Sigmoid colon (tissue), 7 donors: Measurements from ENCODE around the gene IL2RA. TPM values are rescaled to one million over a fixed set of nuclear protein-coding genes. Genes with fewer than 3 reads are reported as not detected.
"Not testable (repeated sequence)": the region's sequence is repeated elsewhere in the genome, so short reads cannot be mapped to it uniquely, and the experiment has no call there.

ENCODE experiments used
- DNase-seq: peaks from one replicate; pipeline ENCODE4 v3.0.0-alpha.2; 2019
- H3K27ac ChIP-seq, 4 donors: fragments of 200-600 bp; sonication (generic); one replicate each; pipeline ENCODE4 v1.5.1; 2016 to 2019; ENCODE audit warnings: mild to moderate bottlenecking in 1 of 4
- H3K27me3 ChIP-seq, 3 donors: fragments of 200-600 bp; sonication (generic); one replicate each; pipeline ENCODE4 v1.5.1; 2019; ENCODE audit warnings: mild to moderate bottlenecking in 1 of 3
- H3K36me3 ChIP-seq, 4 donors: fragments of 200-600 bp; sonication (generic); one replicate each; pipeline ENCODE4 v1.5.1; 2016 to 2019
- H3K4me1 ChIP-seq, 4 donors: fragments of 200-600 bp; sonication (generic); one replicate each; pipeline ENCODE4 v1.5.1; 2017 to 2019
- H3K4me3 ChIP-seq, 4 donors: fragments of 200-600 bp; sonication (generic); one replicate each; pipeline ENCODE4 v1.5.1; 2017 to 2019; ENCODE audit warnings: mild to moderate bottlenecking in 2 of 4, moderate library complexity in 1 of 4
- H3K9me3 ChIP-seq, 4 donors: fragments of 200-600 bp in 3 of 4; sonication (generic) in 3 of 4; one replicate each; pipeline versions ENCODE4 v1.5.1 to v1.6.1; 2013 to 2019
- CTCF ChIP-seq, 4 experiments: fragments of 450-650 bp in 3 of 4; fragments of 200-600 bp in 1 of 4; IDR thresholded peaks; one replicate each; pipeline ENCODE4 v1.5.1; 2016 to 2019; ENCODE audit warnings: antibody characterized with exemption in 4 of 4, mild to moderate bottlenecking in 3 of 4, moderate library complexity in 2 of 4
- EP300 ChIP-seq, 4 donors: sonication (generic); formaldehyde crosslinking; IDR thresholded peaks; one replicate each; pipeline ENCODE4 v1.6.1; 2017; ENCODE audit warnings: antibody characterized with exemption in 4 of 4
- POLR2A ChIP-seq, 2 donors: fragments of 450-650 bp; IDR thresholded peaks; one replicate each; pipeline ENCODE4 v1.6.1; 2016; ENCODE audit warnings: antibody characterized with exemption in 2 of 2, mild to moderate bottlenecking in 2 of 2, moderate library complexity in 2 of 2
- POLR2AphosphoS5 ChIP-seq, 4 donors: sonication (generic); formaldehyde crosslinking; IDR thresholded peaks; one replicate each; pipeline ENCODE4 v1.6.1; 2017; ENCODE audit warnings: antibody characterized with exemption in 4 of 4
- WGBS, 2 donors: extraction: QIAGEN DNeasy Blood & Tissue Kit; methylation state at CpG; one replicate each; pipeline ENCODE4 v1.1.7; 2013; 5-methylcytosine and 5-hydroxymethylcytosine counted together
- intact Hi-C: fragments of 100-400 bp; cut with DNase I; formaldehyde crosslinking; loops from one replicate; pipeline ENCODE4 v1.15.1; 2023
- polyA plus RNA-seq, 3 donors: library from polyadenylated mRNA; stranded (reverse); fragments of 200-250 nt; gene quantifications; one replicate each; pipeline ENCODE4 v1.2.3, GENCODE V29; 2013
- small RNA-seq, 3 donors: library from RNA; depleted of rRNA; stranded (forward); fragments of <200 nt; gene quantifications; one replicate each; pipeline ENCODE3, GENCODE V24; 2016
- total RNA-seq, 4 donors: library from RNA; depleted of rRNA; stranded (reverse); fragments of >200 nt; gene quantifications; one replicate each; pipeline ENCODE4 v1.1.0, GENCODE V29; 2016
- donor health status: healthy with polysubstance abuse.
- donor health status: Bipolar disorder and iron deficiency.
- donor health status: healthy.

The IL2RA gene
- total and polyA plus RNA-seq, 7 donors: 0.60 to 14.0 (median 4.7) TPM; not detected in 1

- 90 to 92% methylated on average over 10 of the region's 10 CpGs for WGBS, 2 donors
These were observed 98.6 kb downstream of the IL2RA start for GRCh38 chr10:5963591-5963990.

GRCh38 chr10:5963071-5963470 is 99.1 kb downstream of the IL2RA start:
- Histone ChIP-seq H3K9me3 (no peaks in the 10 kb centered on the region), H3K27me3 (no peaks in the 10 kb centered on the region), H3K4me1 (no peaks in the 10 kb centered on the region), H3K36me3 (peaks cover 0 to 10% (median 0%) of the 10 kb centered on the region in 4 donors), H3K27ac (no peak overlapping the region), H3K4me3 (no peak overlapping the region)
- intact Hi-C loops: no loop called here
- DNase-seq: peak; percentile 43
- no peak for TF ChIP-seq EP300 (IDR thresholded peaks at IDR 0.05)
- WGBS, 2 donors: 95% methylated on average over 7 of the region's 7 CpGs

More at GRCh38 chr10:5963591-5963990, 98.6 kb downstream of the IL2RA start:
- H3K36me3 ChIP-seq: peaks cover 0 to 10% (median 0%) of the 10 kb centered on the region in 4 donors
- intact Hi-C loops: no loop called here
- no peaks in the 10 kb centered on the region for H3K9me3 ChIP-seq
- H3K27ac ChIP-seq: no peak overlapping the region
- no peaks in the 10 kb centered on the region for H3K4me1 ChIP-seq
- H3K4me3 ChIP-seq: no peak overlapping the region
- TF ChIP-seq POLR2AphosphoS5 (IDR thresholded peaks at IDR 0.05): no peak
- no peak for TF ChIP-seq EP300 (IDR thresholded peaks at IDR 0.05)
- no peak for TF ChIP-seq POLR2A (IDR thresholded peaks at IDR 0.05)
- TF ChIP-seq CTCF (IDR thresholded peaks at IDR 0.05): no peak
- no peaks in the 10 kb centered on the region for H3K27me3 ChIP-seq
- DNase-seq: peak; percentile 29

DNA sequence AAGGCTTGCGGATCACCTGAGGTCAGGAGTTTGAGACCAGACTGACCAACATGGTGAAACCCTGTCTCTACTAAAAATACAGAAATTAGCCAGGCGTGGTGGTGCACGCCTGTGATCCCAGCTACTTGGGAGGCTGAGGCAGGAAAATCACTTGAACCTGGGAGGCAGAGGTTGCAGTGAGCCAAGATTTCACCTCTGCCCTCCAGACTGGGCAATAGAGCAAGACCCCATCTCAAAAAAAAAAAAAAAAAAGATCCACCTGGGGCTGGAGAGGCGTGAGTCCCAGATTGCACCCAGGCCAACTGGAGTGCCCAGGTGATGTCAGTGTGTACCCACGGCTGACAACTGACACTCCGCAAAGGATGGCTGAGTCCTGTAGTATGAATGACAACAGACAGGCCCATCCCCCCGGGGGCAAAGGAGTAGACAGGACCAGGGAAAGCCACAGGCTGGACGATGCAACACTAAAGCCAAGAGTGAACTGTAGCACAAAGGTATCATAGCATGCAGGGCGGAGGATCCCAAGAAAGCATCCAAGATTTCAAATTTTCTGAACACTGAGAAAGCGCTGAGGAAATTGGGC is 99.7 kb downstream of the IL2RA start:
- WGBS, 2 donors: 95 to 98% methylated on average over 10 of the region's 10 CpGs
- H3K27ac ChIP-seq, intact Hi-C loops, H3K4me3 ChIP-seq, H3K36me3 ChIP-seq, H3K9me3 ChIP-seq, H3K4me1 ChIP-seq, H3K27me3 ChIP-seq: not testable (repeated sequence)
- peak; percentile 11 for DNase-seq

DNA sequence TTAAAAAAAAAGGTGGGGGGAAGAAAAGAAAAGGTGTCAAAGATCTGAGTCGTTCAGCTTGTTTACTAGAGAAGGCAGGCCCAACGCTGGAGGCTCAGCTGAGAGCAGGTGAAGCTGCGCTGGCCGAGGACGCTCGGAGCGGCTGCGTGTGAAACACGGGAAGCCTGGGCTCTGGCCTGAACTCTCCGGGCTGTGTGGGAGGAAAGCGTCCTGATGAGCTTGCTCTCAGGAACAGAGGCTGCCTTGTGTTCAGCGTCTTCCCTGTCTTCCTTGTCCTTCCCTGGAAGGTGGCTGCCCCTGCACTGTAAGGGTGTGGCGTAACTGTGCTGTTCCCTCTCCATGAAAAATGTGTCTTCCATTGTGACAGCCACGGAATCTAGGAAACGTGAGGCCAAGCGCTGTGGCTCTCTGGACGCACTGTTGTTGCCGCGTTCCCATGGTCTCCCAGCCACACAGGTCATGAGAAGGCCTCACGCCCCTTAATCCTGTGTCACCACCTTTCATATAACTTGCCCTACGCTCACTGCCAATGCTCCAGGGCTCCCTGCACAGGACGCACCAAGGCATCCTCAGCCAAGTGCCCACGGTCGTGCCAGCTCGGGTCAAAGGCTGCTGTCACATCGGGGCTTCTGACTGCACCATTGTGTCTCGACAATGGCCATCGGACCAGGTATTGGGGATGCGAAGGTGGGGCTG is 100.6 kb downstream of the IL2RA start:
- intact Hi-C loops: no loop called here
- Histone ChIP-seq H3K27me3 (no peaks in the 10 kb centered on the region), H3K9me3 (no peaks in the 10 kb centered on the region), H3K36me3 (peaks cover 0 to 10% (median 0%) of the 10 kb centered on the region in 4 donors), H3K4me1 (no peaks in the 10 kb centered on the region), H3K27ac (no peak overlapping the region), H3K4me3 (no peak overlapping the region)
- peak; percentile 48 for DNase-seq
- WGBS, 2 donors: 94 to 95% methylated on average over 29 of the region's 29 CpGs
- TF ChIP-seq EP300 (IDR thresholded peaks at IDR 0.05) (no peak), CTCF (IDR thresholded peaks at IDR 0.05) (no peak), POLR2A (IDR thresholded peaks at IDR 0.05) (no peak), POLR2AphosphoS5 (IDR thresholded peaks at IDR 0.05) (no peak)

DNA sequence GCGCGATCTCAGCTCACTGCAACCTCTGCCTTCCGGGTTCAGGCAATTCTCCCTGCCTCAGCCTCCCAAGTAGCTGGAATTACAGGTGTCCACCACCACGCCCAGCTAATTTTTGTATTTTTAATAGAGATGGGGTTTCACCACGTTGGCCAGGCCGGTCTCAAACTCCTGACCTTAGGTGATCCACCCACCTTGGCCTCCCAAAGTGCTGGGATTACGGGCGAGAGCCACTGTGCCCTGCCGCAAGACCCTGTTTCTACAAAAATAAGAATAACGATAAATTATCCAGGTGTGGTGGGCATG is 101.2 kb downstream of the IL2RA start:
- H3K4me1 ChIP-seq, H3K4me3 ChIP-seq, H3K27ac ChIP-seq, H3K36me3 ChIP-seq, intact Hi-C loops, H3K9me3 ChIP-seq, H3K27me3 ChIP-seq: not testable (repeated sequence)
- peak; percentile 20 for DNase-seq
- WGBS, 2 donors: 93 to 95% methylated on average over 10 of the region's 10 CpGs

Small RNA genes within 50 kb of the gene (small RNA-seq; reads per million reads assigned to genes)
- gene RF00397: 0 reads per million in 3 donors

Other genes with a start within 250 kb of the IL2RA start
- 100 to 1,000 TPM; 178 to 208 (median 205) TPM for gene GDI2, start 248.9 kb downstream of the IL2RA start, total RNA-seq
- gene GDI2, start 248.9 kb downstream of the IL2RA start, polyA plus RNA-seq: 100 to 1,000 TPM; 179 to 238 (median 201) TPM
- gene ANKRD16, start 172.5 kb downstream of the IL2RA start, total RNA-seq: 10 to 100 TPM in 1 of 4 donors, 1 to 10 TPM in 3; 8.6 to 11.4 (median 9.4) TPM
- 1 to 10 TPM; 1.6 to 6.1 (median 5.4) TPM for gene ANKRD16, start 172.5 kb downstream of the IL2RA start, polyA plus RNA-seq
- gene FBH1, start 172.1 kb downstream of the IL2RA start, total RNA-seq: 10 to 100 TPM; 68.7 to 85.9 (median 80.4) TPM
- 10 to 100 TPM; 31.2 to 52.0 (median 49.2) TPM for gene FBH1, start 172.1 kb downstream of the IL2RA start, polyA plus RNA-seq
- gene IL15RA, start 84.8 kb downstream of the IL2RA start, total RNA-seq: 10 to 100 TPM; 11.0 to 16.4 (median 13.9) TPM
- gene IL15RA, start 84.8 kb downstream of the IL2RA start, polyA plus RNA-seq: 10 to 100 TPM in 2 of 3 donors, 1 to 10 TPM in 1; 5.5 to 23.7 (median 16.8) TPM
- gene RBM17, start 26.7 kb upstream of the IL2RA start, total RNA-seq: 10 to 100 TPM; 50.8 to 63.1 (median 54.8) TPM
- 10 to 100 TPM; 32.8 to 74.2 (median 40.2) TPM for gene RBM17, start 26.7 kb upstream of the IL2RA start, polyA plus RNA-seq
- 10 to 100 TPM; 24.5 to 29.3 (median 28.5) TPM for gene PFKFB3, start 140.6 kb upstream of the IL2RA start, total RNA-seq
- 10 to 100 TPM; 10.2 to 33.2 (median 13.9) TPM for gene PFKFB3, start 140.6 kb upstream of the IL2RA start, polyA plus RNA-seq